ENCODE measurements around the gene FAM118B.
A peak's percentile ranks its signal among the peaks of the same experiment; 100 is the strongest.

The FAM118B gene

DNA sequence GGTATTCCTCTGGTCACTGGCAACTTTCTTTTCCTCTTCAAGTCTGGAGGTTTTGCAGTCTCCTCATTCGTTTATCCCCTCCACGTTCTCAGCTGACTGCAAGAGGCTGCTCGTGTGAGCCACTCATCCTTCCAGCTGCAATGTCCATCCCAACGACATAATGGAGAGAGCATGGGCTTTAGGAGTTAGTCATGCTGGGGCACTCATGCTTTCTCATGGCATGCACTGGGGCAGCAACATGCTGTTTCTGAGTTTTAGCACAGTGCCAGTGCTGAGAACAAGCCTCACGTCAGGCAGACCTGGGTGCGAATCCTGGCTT is 99.4 kb downstream of the FAM118B start:
- TF ChIP-seq, protein P1, sequence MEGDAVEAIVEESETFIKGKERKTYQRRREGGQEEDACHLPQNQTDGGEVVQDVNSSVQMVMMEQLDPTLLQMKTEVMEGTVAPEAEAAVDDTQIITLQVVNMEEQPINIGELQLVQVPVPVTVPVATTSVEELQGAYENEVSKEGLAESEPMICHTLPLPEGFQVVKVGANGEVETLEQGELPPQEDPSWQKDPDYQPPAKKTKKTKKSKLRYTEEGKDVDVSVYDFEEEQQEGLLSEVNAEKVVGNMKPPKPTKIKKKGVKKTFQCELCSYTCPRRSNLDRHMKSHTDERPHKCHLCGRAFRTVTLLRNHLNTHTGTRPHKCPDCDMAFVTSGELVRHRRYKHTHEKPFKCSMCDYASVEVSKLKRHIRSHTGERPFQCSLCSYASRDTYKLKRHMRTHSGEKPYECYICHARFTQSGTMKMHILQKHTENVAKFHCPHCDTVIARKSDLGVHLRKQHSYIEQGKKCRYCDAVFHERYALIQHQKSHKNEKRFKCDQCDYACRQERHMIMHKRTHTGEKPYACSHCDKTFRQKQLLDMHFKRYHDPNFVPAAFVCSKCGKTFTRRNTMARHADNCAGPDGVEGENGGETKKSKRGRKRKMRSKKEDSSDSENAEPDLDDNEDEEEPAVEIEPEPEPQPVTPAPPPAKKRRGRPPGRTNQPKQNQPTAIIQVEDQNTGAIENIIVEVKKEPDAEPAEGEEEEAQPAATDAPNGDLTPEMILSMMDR (conservative IDR thresholded peaks at IDR 0.05; ENCODE audit: low read length) = no peak
- DNase-seq (ENCODE audit: low read depth) = peak; percentile 25

DNA sequence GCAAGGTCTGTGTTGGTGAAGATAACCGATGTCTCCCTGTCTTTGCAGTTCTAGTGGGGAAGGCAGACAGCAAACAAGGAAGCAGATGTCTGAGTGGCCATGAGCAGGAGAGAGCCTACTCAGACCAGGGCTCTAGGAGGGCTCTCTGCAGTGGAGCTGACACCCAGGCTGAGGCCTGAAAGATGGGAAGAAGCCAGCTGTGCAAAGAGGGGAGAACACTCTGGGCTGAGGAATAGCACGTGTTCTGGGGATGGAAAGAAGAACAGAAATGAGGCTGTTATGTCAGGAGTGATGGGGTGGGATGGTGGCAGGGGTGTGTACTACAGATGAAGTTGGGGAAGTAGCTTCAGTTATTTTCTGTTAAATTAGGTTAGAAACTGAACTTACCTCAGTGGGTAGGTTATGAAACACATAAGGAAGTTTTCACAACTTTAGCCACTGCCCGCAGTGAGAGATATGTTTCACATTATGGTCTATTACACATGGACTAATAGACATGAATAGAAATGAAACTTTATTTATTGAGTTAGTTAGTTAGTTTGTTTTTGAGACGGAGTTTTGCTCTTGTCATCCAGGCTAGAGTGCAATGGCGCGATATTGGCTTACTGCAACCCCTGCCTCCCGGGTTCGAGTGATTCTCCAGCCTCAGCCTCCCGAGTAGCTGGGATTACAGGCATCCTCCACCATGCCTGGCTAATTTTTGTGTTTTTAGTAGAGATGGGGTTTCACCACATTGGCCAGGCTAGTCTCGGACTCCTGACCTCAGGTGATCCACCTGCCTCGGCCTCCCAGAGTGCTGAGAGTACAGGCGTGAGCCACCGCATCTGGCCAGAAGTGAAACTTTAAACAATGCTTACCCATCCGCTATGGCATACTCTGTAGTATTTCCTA is 100.1 kb downstream of the FAM118B start:
- H3K4me3 ChIP-seq (ENCODE audit: low read length) = no peak overlapping the region
- peak; percentile 47 for DNase-seq (ENCODE audit: low read depth)
- TF ChIP-seq, protein P1 (conservative IDR thresholded peaks at IDR 0.05; ENCODE audit: low read length) = 0 out of 2 replicates have a peak, but pooled peaks have one; percentile 4

More for the DNA sequence above, 99.4 kb downstream of the FAM118B start:
- no peak overlapping the region for H3K4me3 ChIP-seq (ENCODE audit: low read length)

Measured in AG10803 (cell line).